NOMO-1 treated with DMSO at 0.1 percent for 48 hours (cell line): Measurements from ENCODE around the gene CCDC180.
"Not testable (repeated sequence)": the region's sequence is repeated elsewhere in the genome, so short reads cannot be mapped to it uniquely, and the experiment has no call there.

ENCODE experiments used
- DNase-seq: peaks from one replicate; lab custom pipeline; 2025; ENCODE audit not compliant: unreplicated experiment; lab: John Stamatoyannopoulos, UW

Gene CCDC180

GRCh38 chr9:97310896-97311295 lies 3.4 kb downstream of the CCDC180 start:
- no peak for DNase-seq

DNA sequence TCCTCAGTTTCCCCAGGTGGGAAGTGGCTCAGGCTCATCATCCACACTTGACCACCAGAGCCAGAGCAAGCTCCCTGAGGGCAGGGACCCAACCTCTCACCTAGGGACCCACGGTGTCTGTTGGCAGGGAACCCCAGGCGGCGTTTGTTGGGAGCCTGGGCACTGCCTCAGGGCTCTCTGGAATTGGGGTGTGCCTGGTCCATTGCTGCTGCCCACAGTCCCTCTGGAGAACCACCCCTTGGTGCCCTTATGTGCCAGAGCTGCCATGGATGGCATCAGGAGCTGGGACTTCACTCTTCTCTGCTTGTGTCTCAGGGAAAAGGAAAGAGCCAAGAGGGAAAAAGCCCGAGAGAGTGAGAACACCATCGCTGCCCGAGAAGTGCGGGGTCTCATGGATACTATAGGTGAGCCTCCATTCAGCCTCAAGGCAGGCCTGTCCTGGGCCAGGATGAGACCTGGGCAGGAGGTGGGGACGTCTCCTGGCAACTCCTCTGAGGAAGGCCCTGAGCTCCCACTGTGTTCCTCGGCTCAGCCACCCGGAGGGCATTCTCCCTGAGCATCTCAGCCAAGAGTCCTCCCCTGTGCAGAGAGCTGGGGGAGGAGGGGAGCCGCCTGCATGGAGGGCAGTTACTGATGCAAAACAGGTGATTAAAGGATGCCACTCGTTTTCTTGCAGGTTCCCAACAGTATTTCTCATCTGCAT lies 4.5 kb downstream of the CCDC180 start:
- no peak for DNase-seq

- DNase-seq = no peak
Measured at GRCh38 chr9:97312556-97312955, 5.1 kb downstream of the CCDC180 start.

DNA sequence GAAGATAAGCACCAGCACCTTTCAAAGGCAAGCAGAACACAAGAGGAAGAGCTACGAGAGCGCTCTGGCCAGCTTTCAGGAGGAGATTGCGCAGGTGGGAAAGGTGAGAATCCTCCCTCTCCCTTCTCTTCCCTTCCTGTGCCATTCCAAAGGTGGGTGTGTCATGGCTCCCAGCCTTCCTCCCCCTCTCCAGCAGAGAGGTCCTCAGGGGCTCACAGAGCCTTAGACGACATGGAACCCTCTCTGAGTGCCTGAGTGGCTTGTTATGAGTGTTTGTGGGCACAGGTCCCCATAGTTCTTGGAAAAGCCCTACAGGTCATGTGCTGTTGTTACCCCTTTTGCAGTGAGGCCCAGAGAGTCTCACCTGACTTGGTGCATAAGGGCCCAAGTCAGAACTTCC lies 5.8 kb downstream of the CCDC180 start:
- DNase-seq = no peak

DNA sequence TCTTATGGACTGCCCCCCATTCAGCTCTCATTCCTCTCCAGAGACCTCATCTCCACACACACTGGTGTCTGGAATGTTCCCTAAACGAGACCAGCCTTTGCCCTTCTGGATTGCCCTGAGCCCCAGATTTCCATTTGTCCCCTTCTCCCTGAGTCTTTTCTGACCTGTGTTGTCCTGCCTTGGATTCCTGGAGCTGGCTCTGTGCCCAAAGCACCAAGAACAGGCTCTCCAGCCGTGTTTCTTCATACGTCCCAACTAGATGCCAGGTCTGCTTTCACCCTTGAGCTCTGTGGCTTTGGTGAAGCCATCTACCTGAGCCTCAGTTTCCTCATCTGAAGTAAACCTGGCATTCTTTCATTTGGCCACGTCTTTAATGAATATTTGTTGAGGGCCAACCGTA lies 6.3 kb downstream of the CCDC180 start:
- DNase-seq = no peak

DNA sequence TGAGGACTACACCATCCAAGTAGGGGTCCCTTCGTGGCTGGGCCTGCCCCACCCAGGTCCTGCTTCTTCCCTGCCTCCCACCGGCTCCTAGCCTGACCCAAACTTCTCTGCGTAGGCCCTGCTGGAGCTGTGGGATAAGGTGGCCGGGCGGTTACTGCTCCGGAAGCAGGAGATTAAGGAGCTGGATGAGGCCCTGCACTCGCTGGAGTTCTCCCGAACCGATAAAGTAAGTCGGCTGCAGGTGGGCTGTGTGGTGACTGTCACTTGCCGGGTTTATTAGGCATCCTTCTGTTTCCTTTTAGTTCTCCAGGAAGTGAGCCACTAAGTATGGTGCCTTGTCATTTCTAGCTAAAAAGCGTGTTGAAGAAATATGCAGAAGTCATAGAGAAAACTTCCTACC lies 7.0 kb downstream of the CCDC180 start:
- no peak for DNase-seq

DNA sequence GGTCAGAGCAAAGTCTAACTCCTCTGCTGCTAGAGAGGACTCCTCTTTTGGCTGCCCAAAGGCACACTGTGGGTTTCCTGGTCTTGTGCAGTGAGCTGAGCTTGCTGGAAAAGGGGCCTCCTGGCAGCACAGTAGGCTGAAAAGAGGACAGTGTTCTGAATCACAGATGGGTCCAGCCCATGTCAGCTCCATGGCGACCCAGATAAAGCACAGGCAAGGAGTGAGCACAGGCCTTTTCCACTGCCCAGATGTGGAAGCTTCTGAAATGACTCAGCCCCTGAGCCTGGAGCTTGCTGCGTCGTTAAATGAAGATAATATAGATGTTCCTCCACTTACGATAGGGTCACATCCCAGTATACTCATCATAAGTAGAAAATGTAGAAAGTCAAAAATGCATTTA lies 8.1 kb downstream of the CCDC180 start:
- no peak for DNase-seq

DNA sequence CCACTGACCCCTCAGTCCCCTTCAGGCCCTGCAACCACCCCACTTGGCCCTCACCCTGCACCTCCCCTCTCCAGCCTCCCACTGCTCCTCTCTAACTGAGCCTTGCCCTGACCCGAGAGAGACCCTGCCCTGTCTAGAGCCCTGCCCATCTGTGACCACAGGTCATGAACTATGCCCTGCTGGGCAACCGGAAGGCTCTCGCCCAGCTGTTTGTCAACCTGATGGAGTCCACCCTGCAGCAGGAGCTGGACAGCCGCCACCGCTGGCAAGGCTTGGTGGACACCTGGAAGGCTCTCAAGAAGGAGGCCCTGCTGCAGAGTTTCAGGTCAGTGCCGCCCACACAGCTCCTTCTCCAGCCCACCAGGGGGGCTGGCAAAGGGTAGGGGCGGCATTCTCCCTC lies 9.4 kb downstream of the CCDC180 start:
- no peak for DNase-seq

GRCh38 chr9:97318433-97318832 lies 11.0 kb downstream of the CCDC180 start:
- no peak for DNase-seq

- DNase-seq = no peak
Measured at GRCh38 chr9:97319395-97319794, 11.9 kb downstream of the CCDC180 start.

GRCh38 chr9:97320080-97320642 lies 12.7 kb downstream of the CCDC180 start:
- DNase-seq = no peak

DNA sequence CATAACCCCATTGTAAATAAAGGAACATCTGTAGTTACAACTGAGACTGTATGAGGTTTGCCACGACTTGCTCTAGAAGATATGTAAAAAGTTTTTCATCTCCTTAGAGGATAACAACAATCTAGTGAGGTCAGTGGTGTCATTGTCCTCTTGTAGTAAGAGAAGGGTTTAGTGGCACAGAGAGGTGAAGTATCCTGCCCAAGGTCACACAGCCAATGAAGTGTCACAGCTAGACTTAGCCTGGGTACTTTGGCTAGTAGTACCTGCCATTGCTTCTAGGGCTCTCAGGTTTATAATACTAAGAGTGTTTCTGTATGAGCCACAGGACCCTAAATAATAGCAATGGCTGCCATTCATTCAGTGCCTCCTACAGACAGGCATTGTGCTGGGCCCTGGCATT lies 13.8 kb downstream of the CCDC180 start:
- DNase-seq = no peak

DNA sequence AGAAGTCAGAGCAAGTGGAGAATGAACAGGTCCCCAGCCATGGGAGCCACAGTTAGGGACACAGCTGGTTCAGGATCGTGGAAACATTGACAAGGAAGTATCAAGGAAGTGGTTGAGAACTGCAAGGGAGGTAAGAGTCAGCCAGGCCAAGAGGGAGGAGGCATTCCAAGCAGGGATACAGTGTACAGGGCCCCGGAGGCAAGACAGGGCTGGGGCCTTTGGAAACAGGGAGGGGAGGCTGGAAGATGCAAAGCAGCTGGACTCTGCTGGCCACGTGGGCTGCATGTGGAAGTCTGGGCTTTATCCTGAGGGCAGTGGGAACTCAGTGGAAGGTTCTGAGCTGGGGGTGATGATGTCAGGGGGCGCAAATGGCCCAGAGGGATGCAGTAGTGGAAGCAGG lies 14.2 kb downstream of the CCDC180 start:
- DNase-seq = no peak

DNA sequence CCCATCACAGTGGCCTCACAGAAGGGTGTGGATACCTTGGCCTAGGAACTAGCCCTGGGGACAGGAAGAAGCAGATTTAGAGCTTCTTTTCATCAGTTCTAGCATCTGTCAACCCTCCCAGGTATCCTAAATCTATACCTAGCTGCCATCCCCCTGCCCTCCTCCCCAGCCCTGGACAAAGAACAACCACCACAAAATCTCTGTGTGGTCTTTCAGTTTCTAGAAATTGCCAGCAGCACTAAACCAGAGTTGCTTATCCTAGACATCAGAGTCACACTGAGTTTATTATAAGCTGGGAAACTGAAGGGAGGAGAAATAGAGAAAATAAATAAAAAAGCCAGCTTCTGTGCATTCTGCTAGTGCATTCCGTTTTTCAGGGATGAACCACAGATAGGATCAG lies 14.6 kb downstream of the CCDC180 start:
- no peak for DNase-seq

DNA sequence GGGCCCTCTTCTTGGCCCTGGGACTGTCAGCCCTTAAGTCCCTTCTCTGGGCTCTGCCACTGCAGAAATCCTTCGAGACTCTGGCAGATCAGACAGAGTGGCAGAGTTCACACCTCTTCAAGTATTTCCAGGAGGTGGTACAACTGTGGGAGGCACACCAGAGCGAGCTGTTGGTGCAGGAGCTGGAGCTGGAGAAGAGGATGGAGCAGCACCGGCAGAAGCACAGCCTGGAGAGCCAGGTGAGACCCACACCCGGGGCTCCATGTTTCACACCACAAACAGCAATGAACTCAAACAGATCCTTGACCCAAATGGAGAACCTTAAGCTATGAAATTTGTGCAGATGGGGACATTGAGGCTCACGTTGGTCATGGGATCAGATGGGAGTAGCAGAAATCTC lies 17.5 kb downstream of the CCDC180 start:
- DNase-seq = no peak

DNA sequence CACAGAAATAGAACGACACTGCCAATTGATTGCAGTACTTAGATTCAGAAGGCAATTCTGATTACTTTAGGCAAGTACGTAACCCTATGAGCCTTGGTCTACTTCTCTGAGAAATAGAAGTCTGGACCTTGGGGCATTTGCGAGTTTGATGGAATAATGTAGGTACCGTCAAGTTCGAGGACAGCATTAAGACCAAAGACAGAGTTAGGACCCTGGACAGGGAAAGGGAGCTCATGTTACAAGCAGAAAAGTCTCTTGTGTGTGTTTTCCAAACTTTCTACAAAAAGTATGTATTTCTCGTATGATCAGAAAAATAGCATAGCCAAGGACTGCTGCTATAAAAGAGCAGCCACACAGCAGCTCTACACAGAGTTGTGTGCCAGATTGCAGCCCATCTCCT lies 20.1 kb downstream of the CCDC180 start:
- DNase-seq = no peak

DNA sequence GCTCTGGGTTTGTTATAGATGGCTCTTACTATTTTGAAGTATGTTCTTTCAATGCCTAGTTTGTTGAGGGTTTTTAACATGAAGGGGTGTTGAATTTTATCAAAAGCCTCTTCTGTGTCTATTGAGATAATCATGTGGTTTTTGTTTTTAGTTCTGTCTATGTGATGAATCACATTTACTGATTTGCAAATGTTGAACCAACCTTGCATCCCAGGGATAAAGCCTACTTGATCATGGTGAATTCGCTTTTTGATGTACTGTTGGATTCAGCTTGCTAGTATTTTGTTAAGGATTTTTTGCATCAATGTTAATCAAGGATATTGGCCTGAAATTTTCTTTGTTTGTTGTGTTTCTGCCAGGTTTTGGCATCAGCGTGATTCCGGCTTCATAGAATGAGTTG lies 25.5 kb downstream of the CCDC180 start:
- no peak for DNase-seq

GRCh38 chr9:97335622-97336021 lies 28.2 kb downstream of the CCDC180 start:
- DNase-seq = not testable (repeated sequence)

GRCh38 chr9:97348871-97349270 lies 41.4 kb downstream of the CCDC180 start:
- DNase-seq = no peak

- no peak for DNase-seq
Measured at GRCh38 chr9:97349400-97349799, 41.9 kb downstream of the CCDC180 start.

DNA sequence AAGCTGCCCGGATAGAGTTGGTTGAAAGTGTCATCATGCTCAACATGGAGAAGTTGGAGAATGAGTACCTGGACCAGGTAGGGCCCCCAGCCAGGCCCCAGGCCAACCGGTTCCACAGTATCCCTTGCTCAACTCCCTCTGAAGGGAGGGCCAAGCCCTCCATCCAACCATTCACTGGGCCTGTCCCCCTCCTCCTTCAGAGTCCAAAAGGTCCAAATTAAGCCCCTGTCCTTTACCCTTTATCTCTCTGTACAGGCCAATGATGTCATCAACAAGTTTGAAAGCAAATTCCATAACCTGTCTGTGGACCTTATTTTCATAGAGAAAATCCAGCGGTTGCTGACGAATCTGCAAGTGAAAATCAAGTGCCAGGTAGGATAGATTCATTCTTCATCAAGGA lies 47.2 kb downstream of the CCDC180 start:
- DNase-seq = no peak

DNA sequence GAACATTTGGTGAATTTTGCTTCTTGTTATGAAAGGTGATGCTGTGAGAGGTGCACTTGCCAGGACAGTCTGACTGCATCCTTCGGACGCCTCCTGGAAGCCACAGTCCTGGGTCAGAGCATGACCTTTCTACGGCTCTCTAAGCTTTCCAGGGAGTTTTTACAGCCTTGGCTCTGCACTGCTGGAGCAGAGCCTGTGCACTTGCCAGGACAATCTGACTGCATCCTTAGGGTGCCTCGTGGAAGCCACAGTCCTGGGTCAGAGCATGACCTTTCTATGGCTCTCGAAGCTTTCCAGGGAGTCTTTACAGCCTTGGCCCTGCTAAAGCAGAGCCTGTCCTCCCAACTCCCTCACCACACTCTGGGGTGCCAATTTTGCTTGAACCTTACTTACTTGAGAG lies 49.6 kb downstream of the CCDC180 start:
- DNase-seq = no peak
